SK-N-SH (cell line): ENCODE results near the gene LYZL2.

Source experiments
- TEAD4 ChIP-seq: IDR thresholded peaks from 2 replicates; pipeline ENCODE4 v1.4.0; 2012; ENCODE audit warnings: mild to moderate bottlenecking, borderline replicate concordance; ENCODE audit not compliant: insufficient read depth
- TF ChIP-seq, protein P1 (sequence below): IDR thresholded peaks from 2 replicates; pipeline ENCODE4 v1.4.0; 2012; ENCODE audit warnings: low read depth
- TF ChIP-seq, protein P2 (sequence below): fragments of 200-600 bp; sonication (generic); IDR thresholded peaks from 2 replicates; pipeline ENCODE4 v1.6.1; 2017; ENCODE audit warnings: antibody characterized with exemption, mild to moderate bottlenecking, moderate library complexity

DNA sequence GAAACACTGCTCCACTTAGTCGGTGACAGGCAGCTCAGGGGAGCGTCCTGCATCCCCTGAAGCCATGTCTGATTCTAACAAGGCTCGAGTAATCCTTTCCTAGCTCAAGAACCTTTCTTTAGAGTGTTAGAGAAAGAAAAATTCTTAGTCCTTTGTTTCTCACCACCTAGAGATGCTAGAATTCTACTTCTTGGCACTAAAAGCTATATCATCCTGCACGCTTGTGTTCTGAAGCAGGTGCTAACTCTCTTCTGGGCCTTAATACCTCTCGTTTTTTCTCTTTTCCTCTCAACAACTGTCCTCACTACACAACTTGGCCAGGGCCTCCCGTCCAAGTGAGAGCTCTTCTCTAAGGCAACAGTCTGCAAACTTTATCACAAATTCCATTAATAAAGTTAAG lies at the start of gene LYZL2:
- TF ChIP-seq, protein P1, sequence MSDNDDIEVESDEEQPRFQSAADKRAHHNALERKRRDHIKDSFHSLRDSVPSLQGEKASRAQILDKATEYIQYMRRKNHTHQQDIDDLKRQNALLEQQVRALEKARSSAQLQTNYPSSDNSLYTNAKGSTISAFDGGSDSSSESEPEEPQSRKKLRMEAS, result no peak
- TF ChIP-seq, protein P2, sequence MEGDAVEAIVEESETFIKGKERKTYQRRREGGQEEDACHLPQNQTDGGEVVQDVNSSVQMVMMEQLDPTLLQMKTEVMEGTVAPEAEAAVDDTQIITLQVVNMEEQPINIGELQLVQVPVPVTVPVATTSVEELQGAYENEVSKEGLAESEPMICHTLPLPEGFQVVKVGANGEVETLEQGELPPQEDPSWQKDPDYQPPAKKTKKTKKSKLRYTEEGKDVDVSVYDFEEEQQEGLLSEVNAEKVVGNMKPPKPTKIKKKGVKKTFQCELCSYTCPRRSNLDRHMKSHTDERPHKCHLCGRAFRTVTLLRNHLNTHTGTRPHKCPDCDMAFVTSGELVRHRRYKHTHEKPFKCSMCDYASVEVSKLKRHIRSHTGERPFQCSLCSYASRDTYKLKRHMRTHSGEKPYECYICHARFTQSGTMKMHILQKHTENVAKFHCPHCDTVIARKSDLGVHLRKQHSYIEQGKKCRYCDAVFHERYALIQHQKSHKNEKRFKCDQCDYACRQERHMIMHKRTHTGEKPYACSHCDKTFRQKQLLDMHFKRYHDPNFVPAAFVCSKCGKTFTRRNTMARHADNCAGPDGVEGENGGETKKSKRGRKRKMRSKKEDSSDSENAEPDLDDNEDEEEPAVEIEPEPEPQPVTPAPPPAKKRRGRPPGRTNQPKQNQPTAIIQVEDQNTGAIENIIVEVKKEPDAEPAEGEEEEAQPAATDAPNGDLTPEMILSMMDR, result no peak
- TF ChIP-seq TEAD4, result no peak
